ENCODE measurements around the gene KLHDC2. TPM values are rescaled to one million over a fixed set of nuclear protein-coding genes. Genes with fewer than 3 reads are reported as not detected.

Gene KLHDC2
- total RNA-seq, 1 donor from 2014 or later: 80.0 TPM

DNA sequence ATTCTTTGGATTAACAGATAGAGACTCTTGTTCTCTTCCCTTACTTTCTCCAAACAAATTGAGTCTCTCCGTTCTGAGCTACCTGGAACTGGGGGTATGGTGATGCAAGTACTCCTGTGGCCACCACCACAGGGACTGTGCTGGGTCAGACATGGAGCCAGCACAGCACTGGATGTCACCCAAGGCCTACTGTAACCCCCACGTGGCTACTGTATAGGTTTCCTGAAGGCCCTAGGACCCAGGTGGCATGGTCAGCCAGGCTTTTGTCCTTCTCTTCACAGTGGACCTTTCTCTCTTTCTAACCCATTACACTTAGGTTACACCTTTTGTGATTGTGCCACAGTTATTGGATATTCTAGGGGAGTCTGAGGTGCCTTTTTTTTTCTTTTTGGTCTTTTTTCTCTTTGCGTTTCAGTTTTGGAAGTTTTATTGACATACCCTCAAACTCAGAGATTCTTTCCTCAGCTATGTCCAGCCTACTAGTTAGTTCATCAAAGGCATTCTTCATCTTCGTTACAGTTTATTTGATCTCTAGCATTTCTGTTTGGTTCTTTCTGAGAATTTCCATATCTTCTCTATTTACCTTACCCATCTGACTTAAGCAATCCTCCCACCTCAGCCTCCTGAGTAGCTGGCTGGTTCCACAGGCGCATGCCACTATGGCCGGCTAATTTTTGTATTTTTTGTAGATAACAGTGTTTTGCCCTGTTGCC lies 6.0 kb upstream of the KLHDC2 start:
- TF ChIP-seq, protein P1, sequence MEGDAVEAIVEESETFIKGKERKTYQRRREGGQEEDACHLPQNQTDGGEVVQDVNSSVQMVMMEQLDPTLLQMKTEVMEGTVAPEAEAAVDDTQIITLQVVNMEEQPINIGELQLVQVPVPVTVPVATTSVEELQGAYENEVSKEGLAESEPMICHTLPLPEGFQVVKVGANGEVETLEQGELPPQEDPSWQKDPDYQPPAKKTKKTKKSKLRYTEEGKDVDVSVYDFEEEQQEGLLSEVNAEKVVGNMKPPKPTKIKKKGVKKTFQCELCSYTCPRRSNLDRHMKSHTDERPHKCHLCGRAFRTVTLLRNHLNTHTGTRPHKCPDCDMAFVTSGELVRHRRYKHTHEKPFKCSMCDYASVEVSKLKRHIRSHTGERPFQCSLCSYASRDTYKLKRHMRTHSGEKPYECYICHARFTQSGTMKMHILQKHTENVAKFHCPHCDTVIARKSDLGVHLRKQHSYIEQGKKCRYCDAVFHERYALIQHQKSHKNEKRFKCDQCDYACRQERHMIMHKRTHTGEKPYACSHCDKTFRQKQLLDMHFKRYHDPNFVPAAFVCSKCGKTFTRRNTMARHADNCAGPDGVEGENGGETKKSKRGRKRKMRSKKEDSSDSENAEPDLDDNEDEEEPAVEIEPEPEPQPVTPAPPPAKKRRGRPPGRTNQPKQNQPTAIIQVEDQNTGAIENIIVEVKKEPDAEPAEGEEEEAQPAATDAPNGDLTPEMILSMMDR (IDR thresholded peaks at IDR 0.05; ENCODE audit: unreplicated experiment): no peak
- Mint-ChIP-seq H3K9me3 (ENCODE audit: low read depth) (no peaks in the 10 kb centered on the region), H3K27me3 (peaks cover 21% of the 10 kb centered on the region), H3K36me3 (ENCODE audit: insufficient read depth) (no peaks in the 10 kb centered on the region), H3K4me1 (ENCODE audit: low read depth) (peaks cover 3% of the 10 kb centered on the region), H3K27ac (no peak overlapping the region), H3K4me3 (ENCODE audit: low read depth) (no peak overlapping the region)
- no peak for DNase-seq (ENCODE audit: low spot score, unreplicated experiment)

GRCh38 chr14:49766839-49767238 lies 1.1 kb upstream of the KLHDC2 start:
- TF ChIP-seq, protein P1 (IDR thresholded peaks at IDR 0.05; ENCODE audit: unreplicated experiment): no peak
- peak overlapping the region; percentile 89 for H3K4me3 Mint-ChIP-seq (ENCODE audit: low read depth)
- H3K9me3 Mint-ChIP-seq (ENCODE audit: low read depth): no peaks in the 10 kb centered on the region
- no peak for DNase-seq (ENCODE audit: low spot score, unreplicated experiment)
- H3K4me1 Mint-ChIP-seq (ENCODE audit: low read depth): peaks cover 32% of the 10 kb centered on the region
- H3K27ac Mint-ChIP-seq: peak overlapping the region; percentile 99
- peaks cover 2% of the 10 kb centered on the region for H3K36me3 Mint-ChIP-seq (ENCODE audit: insufficient read depth)
- peaks cover 5% of the 10 kb centered on the region for H3K27me3 Mint-ChIP-seq

DNA sequence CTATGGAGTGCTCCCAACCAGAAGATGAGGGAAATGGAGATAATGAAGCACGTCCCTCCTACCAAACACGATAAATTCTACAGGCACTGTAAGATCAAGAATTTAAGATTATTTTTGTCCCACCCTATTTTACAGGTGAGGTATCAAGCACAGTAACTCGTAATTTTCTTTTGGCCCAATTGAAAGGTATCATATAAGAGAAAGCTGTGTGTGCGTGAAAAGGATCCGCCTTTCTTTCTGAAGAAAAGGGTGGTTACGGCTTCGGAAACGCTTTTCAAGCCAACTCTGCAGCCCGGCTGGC lies 733 bp upstream of the KLHDC2 start:
- Mint-ChIP-seq H3K27ac (peak overlapping the region; percentile 99), H3K4me1 (ENCODE audit: low read depth) (peaks cover 32% of the 10 kb centered on the region), H3K9me3 (ENCODE audit: low read depth) (no peaks in the 10 kb centered on the region), H3K4me3 (ENCODE audit: low read depth) (peak overlapping the region; percentile 89), H3K27me3 (peaks cover 3% of the 10 kb centered on the region), H3K36me3 (ENCODE audit: insufficient read depth) (peaks cover 2% of the 10 kb centered on the region)
- TF ChIP-seq, protein P1 (IDR thresholded peaks at IDR 0.05; ENCODE audit: unreplicated experiment): no peak
- no peak for DNase-seq (ENCODE audit: low spot score, unreplicated experiment)

GRCh38 chr14:49768301-49769121 lies 558 bp downstream of the KLHDC2 start:
- H3K4me1 Mint-ChIP-seq (ENCODE audit: low read depth): peaks cover 32% of the 10 kb centered on the region
- H3K27ac Mint-ChIP-seq: peak overlapping the region; percentile 100
- peaks cover 2% of the 10 kb centered on the region for H3K36me3 Mint-ChIP-seq (ENCODE audit: insufficient read depth)
- H3K4me3 Mint-ChIP-seq (ENCODE audit: low read depth): peak overlapping the region; percentile 99
- peak; percentile 16 for DNase-seq (ENCODE audit: low spot score, unreplicated experiment)
- no peaks in the 10 kb centered on the region for H3K27me3 Mint-ChIP-seq
- TF ChIP-seq, protein P1 (IDR thresholded peaks at IDR 0.05; ENCODE audit: unreplicated experiment): no peak
- H3K9me3 Mint-ChIP-seq (ENCODE audit: low read depth): no peaks in the 10 kb centered on the region

GRCh38 chr14:49769171-49769570 lies 1.2 kb downstream of the KLHDC2 start:
- TF ChIP-seq, protein P1 (IDR thresholded peaks at IDR 0.05; ENCODE audit: unreplicated experiment): no peak
- Mint-ChIP-seq H3K36me3 (ENCODE audit: insufficient read depth) (peaks cover 2% of the 10 kb centered on the region), H3K4me3 (ENCODE audit: low read depth) (peak overlapping the region; percentile 99), H3K4me1 (ENCODE audit: low read depth) (peaks cover 32% of the 10 kb centered on the region), H3K9me3 (ENCODE audit: low read depth) (no peaks in the 10 kb centered on the region), H3K27me3 (no peaks in the 10 kb centered on the region), H3K27ac (peak overlapping the region; percentile 100)
- no peak for DNase-seq (ENCODE audit: low spot score, unreplicated experiment)

Measured in progenitor cell of endocrine pancreas (in vitro differentiated cells).